Lung (tissue), 12 donors: ENCODE measurements around the gene PACRG. TPM values are rescaled to one million over a fixed set of nuclear protein-coding genes. Genes with fewer than 3 reads are reported as not detected.

Source experiments
- ATAC-seq: fragments of 200-7000 bp; cut with Tn5 transposase; one replicate; pipeline ENCODE4 v1.9.1; 2020; ENCODE audit warnings: moderate number of reproducible peaks; ENCODE audit not compliant: insufficient read depth, low FRiP score
- DNase-seq, 3 donors: peaks; one replicate each; pipeline ENCODE4 v3.0.0-alpha.2; 2013 to 2017
- H3K27ac ChIP-seq, 2 donors: one replicate each; pipeline ENCODE4 v1.5.1; 2013; ENCODE audit warnings: mild to moderate bottlenecking in 2 of 2, moderate library complexity in 2 of 2, control low read depth in 1 of 2, inconsistent platforms in 1 of 2, low read depth in 1 of 2, low read length in 1 of 2
- H3K27me3 ChIP-seq, 3 donors: one replicate each; pipeline ENCODE4 v1.5.1; 2013; ENCODE audit warnings: low read length in 2 of 3; ENCODE audit not compliant: control insufficient read depth in 3 of 3, insufficient read depth in 3 of 3
- H3K36me3 ChIP-seq, 4 donors: one replicate each; pipeline ENCODE4 v1.5.1; 2013; ENCODE audit warnings: low read length in 4 of 4, mild to moderate bottlenecking in 1 of 4, moderate library complexity in 1 of 4; ENCODE audit not compliant: control insufficient read depth in 4 of 4, insufficient read depth in 4 of 4
- H3K4me1 ChIP-seq, 5 donors: one replicate each; pipeline ENCODE4 v1.5.1; 2013; ENCODE audit warnings: low read length in 5 of 5, mild to moderate bottlenecking in 2 of 5, moderate library complexity in 1 of 5; ENCODE audit not compliant: control insufficient read depth in 5 of 5, insufficient read depth in 5 of 5
- H3K4me3 ChIP-seq: one replicate; pipeline ENCODE4 v1.5.1; 2013; ENCODE audit warnings: mild to moderate bottlenecking, control low read depth, moderate library complexity
- H3K9ac ChIP-seq, 2 donors: one replicate each; pipeline ENCODE4 v1.5.1; 2013; ENCODE audit warnings: low read length in 2 of 2, control low read depth in 1 of 2; ENCODE audit not compliant: insufficient read depth in 1 of 2
- H3K9me3 ChIP-seq, 4 donors: one replicate each; pipeline ENCODE4 v1.5.1; 2013; ENCODE audit warnings: low read length in 3 of 4, mild to moderate bottlenecking in 1 of 4, moderate library complexity in 1 of 4; ENCODE audit not compliant: control insufficient read depth in 4 of 4, insufficient read depth in 3 of 4
- CTCF ChIP-seq: IDR thresholded peaks from 2 replicates; pipeline ENCODE4 v1.5.1; 2012; ENCODE audit warnings: mild to moderate bottlenecking; ENCODE audit errors: control extremely low read depth, extremely low read depth
- WGBS, 2 donors: extraction: QIAGEN DNeasy Blood & Tissue Kit; methylation state at CpG; one replicate each; pipeline ENCODE4 v1.1.7; 2013; 5-methylcytosine and 5-hydroxymethylcytosine counted together
- polyA plus RNA-seq, 2 donors: library from polyadenylated mRNA; stranded (reverse); fragments of 200-250 nt; gene quantifications; one replicate each; pipeline ENCODE4 v1.2.1, GENCODE V29; 2013
- total RNA-seq, 2 donors: library from RNA; depleted of rRNA in 1 of 2; stranded (reverse); fragments of >200 nt in 1 of 2; gene quantifications; one replicate each; pipeline ENCODE4 v1.2.1, GENCODE V29; 2014 to 2021
- donor health status: control.
- donor health status: control.
- donor health status: Bipolar disorder and iron deficiency.
- donor health status: healthy.
- donor health status: DM: yes; HTN: yes; CAD: no.

Gene PACRG
- total and polyA plus RNA-seq, 4 donors, result 3.8 to 26.6 (median 7.4) TPM

GRCh38 chr6:162772466-162772865, 44.7 kb downstream of the PACRG start:
- no peak overlapping the region for H3K4me3 ChIP-seq
- DNase-seq (no peak), ATAC-seq (no peak)
- no peak overlapping the region for H3K27ac ChIP-seq
- no peaks in the 10 kb centered on the region for H3K9me3 ChIP-seq
- no peak overlapping the region for H3K9ac ChIP-seq
- no peaks in the 10 kb centered on the region for H3K36me3 ChIP-seq
- H3K4me1 ChIP-seq, result no peaks in the 10 kb centered on the region
- no peaks in the 10 kb centered on the region for H3K27me3 ChIP-seq
- no peak for TF ChIP-seq CTCF

- ATAC-seq (no peak), DNase-seq (no peak)
- no peak for TF ChIP-seq CTCF
Observed at GRCh38 chr6:162773996-162774395, 46.2 kb downstream of the PACRG start.

GRCh38 chr6:162777091-162777490, 49.3 kb downstream of the PACRG start:
- no peak overlapping the region for H3K27ac ChIP-seq
- H3K9me3 ChIP-seq, result peaks cover 0 to 5% (median 0%) of the 10 kb centered on the region in 4 donors
- ATAC-seq (no peak), DNase-seq (no peak)
- H3K36me3 ChIP-seq, result no peaks in the 10 kb centered on the region
- H3K4me3 ChIP-seq, result no peak overlapping the region
- H3K4me1 ChIP-seq, result peaks cover 0 to 1% (median 0%) of the 10 kb centered on the region in 5 donors
- 83 to 86% methylated on average over 7 of the region's 7 CpGs for WGBS, 2 donors
- no peak for TF ChIP-seq CTCF
- H3K27me3 ChIP-seq, result no peaks in the 10 kb centered on the region
- no peak overlapping the region for H3K9ac ChIP-seq

More at GRCh38 chr6:162773996-162774395, 46.2 kb downstream of the PACRG start:
- WGBS, 2 donors, result 83 to 86% methylated on average over 3 of the region's 3 CpGs
- Histone ChIP-seq H3K36me3 (no peaks in the 10 kb centered on the region), H3K9ac (no peak overlapping the region), H3K27me3 (no peaks in the 10 kb centered on the region), H3K27ac (no peak overlapping the region), H3K4me3 (no peak overlapping the region), H3K9me3 (peaks cover 0 to 5% (median 0%) of the 10 kb centered on the region in 4 donors), H3K4me1 (peaks cover 0 to 1% (median 0%) of the 10 kb centered on the region in 5 donors)

GRCh38 chr6:162778603-162779002, 50.8 kb downstream of the PACRG start:
- no peak for TF ChIP-seq CTCF
- Histone ChIP-seq H3K9ac (no peak overlapping the region), H3K4me3 (no peak overlapping the region), H3K27ac (no peak overlapping the region), H3K27me3 (no peaks in the 10 kb centered on the region), H3K9me3 (peaks cover 0 to 5% (median 0%) of the 10 kb centered on the region in 4 donors), H3K36me3 (no peaks in the 10 kb centered on the region), H3K4me1 (peaks cover 0 to 1% (median 0%) of the 10 kb centered on the region in 5 donors)
- ATAC-seq (no peak), DNase-seq (no peak)
- 94 to 97% methylated on average over 8 of the region's 8 CpGs for WGBS, 2 donors
